HG03103 (cell line): ENCODE measurements around the gene UCP1.

ENCODE experiments used
- ATAC-seq: cut with Tn5 transposase; IDR thresholded peaks from one replicate; pipeline ENCODE4 v1.9.1; 2021; ENCODE audit warnings: low read depth; ENCODE audit not compliant: unreplicated experiment

UCP1 gene

DNA sequence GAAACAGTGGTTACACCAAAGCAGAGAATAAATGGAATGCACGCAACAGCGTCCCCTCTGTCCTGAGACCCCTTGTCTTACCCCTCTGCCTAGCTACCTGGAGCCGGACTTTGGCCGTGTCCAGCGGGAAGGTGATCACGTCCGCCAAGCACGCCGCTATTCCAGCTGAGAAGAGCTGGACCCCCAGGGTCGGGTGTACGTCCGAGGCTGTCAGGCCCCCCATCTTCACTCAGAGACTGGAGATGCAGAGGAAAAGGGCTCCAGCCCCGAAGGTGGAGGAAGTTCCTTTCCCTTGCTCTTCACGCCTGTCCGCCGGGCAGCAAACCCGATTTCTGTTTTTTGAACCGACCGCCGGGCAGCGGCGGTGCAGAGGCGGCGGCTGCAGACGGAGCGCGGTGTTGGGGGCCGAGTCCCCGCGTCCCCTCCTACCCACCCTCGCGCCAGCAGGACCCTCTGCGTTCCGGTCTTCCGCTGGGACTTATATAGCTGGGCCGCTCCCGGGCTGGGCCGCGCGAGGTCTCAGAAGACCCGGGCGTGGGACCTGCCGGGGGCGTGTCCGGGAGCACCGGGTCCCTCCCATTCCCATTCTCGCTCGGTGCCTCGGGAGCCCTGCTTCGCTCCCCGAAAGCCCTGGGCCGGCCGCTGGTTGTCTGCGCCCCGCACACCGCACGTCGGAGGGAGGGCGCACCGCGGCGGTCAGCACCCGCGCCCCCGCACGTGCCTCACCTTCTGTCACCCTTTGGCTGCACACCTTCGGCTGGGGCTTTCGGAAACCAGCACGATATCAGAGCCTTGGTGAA lies at the start of gene UCP1:
TSS of gene UCP1 (minus strand) at position 455 of the 800 bp plus-strand sequence. CDS start at position 223, 232 bp downstream.
- no peak for ATAC-seq

- ATAC-seq = no peak
Observed at GRCh38 chr4:140617499-140618248, 48.9 kb upstream of the UCP1 start.

DNA sequence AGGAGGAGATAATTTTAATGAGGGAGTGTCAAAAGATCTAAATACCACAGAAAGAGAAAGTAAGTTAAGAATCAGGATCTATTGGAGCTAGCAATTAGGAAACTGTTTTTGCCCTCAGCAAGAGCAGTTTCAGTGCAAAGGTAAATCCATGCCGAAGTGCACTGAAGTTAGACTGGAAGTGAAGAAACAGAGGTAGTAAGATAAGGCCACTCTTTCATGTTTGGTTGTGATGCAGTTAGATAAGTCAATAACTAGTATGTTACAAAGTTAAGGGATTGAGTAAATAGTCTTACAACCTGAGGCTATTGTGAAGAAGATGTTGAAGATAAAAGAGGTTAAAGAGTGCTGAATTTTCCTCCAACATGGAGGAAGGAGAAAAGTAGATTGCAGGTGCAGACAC lies 46.7 kb upstream of the UCP1 start:
- ATAC-seq = no peak

DNA sequence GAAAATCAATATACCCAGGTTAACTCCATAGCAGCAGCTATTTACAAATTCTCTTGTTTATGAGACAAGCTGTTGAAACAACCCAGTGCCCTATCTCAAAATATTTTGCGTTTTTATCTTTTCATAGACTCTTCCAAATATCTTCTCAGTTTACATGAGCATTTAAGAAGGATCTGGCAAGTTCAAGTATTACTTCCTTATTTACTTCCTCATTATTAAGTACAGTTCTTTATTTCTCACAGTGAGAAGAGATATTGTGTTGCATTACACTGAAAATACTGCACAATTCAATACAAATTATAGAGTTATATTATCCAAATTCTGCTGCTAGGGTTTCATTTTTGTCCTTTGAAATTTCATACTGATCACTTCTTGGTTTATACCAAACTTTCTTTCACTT lies 43.6 kb upstream of the UCP1 start:
- no peak for ATAC-seq

GRCh38 chr4:140611854-140612253 lies 43.1 kb upstream of the UCP1 start:
- no peak for ATAC-seq

DNA sequence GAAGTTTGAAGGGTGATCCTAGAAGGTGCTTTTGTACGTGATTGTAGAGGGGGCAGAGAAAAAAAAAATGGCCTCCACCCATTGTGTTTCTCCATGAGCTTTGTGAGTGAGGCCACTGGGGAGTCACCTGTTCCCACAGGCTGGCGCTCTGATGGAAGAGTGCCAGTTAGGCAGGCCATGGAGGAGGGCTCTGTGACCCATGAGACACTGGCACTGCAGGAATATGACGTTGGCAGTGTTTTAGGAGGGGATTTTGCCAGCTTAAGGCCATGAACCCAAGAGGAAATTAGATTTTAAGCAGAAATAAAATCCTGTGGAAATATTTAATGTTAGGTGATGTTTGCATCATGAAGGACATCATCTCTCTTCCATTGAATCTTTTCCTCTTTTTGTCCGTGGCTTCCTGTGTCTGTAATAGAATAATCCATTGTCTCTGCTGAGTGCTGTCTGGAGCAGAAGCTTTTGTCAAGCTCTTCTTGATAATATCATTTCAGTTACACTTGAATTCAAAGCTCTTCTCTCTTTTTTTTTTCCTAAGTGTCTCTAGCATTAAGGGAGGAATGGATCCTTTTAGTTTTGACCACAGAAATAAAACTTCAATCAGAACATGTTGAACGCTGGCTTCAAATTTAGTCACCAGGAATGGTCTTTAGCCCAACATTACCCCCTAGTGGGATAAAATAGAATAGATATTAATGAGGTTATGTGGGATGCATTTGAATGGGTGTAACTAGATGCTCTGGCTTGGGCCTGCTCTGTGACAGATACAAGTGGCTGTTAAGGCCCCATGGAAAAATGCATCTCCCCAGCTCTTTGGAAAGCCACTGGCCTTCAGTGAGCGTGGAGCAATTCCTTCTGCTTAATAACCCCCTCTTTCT lies 41.0 kb upstream of the UCP1 start:
- ATAC-seq = peak; percentile 90

GRCh38 chr4:140607852-140608251 lies 39.1 kb upstream of the UCP1 start:
- ATAC-seq = no peak

GRCh38 chr4:140604544-140604943 lies 35.8 kb upstream of the UCP1 start:
- ATAC-seq = no peak

DNA sequence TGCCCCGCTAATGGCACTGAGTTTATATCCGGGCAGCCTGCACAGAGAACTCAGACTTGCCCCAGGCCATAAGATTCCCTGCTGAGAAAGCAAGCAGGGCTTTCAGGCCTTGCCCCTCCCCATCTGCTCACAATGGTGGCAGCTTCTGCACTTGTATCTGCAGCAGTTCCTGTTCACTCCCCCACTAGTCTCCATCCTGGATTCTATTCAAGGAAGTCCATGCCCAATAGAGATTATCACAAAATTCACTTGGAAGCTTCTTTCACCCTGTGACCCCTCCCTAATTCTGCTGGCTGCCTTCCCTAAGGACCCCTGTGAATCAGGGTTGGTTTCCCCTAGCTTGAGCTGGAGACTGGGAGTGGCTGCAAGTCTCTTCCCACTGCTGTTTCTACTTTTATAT lies 34.5 kb upstream of the UCP1 start:
- ATAC-seq = no peak

GRCh38 chr4:140602714-140603113 lies 34.0 kb upstream of the UCP1 start:
- no peak for ATAC-seq

DNA sequence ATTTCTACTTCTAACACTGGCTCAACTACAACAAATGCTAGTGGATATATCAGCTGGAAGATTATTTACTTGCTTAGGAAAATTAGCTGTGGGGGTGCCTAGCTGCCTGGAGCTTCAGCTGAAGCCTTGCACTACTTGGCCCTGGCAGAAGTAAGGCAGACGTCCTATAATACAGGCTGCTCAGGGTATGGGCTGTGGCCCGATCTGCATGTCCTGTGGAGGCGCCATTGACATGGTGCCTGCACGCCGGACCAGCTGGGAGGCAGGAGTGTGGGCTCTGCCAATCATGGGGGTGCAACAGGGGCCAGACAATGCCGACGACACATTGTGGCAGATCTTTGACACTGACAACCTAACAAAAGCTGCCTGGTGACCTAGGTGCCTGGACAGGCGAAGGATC lies 31.6 kb upstream of the UCP1 start:
- no peak for ATAC-seq

- peak; percentile 77 for ATAC-seq
Observed at GRCh38 chr4:140595065-140595464, 26.3 kb upstream of the UCP1 start.

DNA sequence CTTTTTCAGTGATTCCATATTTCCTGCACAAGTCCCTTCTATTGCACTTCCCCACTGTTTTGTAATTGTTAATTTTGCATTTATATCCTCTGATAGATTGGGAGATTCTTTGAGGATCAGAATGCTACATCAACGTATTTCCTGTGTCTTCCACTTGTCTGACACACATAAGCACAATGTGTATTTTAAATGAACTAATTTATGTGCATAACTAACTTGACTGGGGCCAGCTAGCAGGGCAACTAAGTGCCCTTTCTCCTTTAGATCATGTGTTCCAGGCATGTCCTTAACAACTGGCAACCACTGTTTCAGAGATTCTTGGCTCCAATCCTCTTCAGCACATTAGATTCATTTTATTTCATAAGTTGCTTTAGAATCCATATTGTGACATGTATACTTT lies 15.7 kb upstream of the UCP1 start:
- no peak for ATAC-seq

GRCh38 chr4:140581078-140581477 lies 12.3 kb upstream of the UCP1 start:
- ATAC-seq = no peak

DNA sequence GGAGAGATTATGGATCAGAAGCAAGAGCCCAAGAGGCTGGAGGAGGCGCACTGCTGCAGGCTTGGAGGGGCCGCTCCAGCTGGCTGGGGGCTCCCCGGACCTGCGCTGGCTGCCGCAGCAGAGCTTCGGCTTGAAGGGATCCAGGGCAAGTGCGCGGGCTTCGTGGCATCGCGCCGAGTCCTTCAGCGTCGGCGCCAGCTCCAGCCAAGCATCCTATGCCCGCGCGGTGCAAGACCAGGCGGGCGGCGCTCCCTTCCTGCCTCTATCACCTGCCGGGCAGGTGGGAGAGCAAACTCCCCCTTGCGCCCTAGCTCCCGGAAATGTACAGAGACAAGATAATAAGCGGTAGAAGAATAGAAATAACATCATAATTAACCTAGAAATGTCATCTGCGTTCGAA lies 10.5 kb upstream of the UCP1 start:
- ATAC-seq = no peak

GRCh38 chr4:140575489-140575888 lies 6.7 kb upstream of the UCP1 start:
- ATAC-seq = no peak

DNA sequence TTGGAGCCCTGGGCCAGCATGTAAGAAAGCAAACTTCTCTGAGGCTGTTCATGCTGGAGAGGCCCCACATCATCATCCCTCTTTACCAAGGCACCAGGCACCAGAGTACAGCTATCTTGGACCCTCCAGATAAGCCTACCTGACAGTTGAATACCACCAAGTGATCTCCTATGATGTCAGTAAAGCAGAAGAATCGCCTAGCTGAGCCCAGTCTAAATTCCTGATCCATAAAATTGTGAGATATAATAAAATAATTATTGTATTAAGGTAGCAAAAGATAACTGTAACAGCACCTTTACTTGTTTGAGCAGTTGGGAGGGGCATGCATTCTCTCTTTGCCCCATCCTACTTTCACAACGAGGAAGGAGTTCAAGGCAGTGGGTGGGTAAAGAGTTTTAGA lies 2.9 kb upstream of the UCP1 start:
- no peak for ATAC-seq

DNA sequence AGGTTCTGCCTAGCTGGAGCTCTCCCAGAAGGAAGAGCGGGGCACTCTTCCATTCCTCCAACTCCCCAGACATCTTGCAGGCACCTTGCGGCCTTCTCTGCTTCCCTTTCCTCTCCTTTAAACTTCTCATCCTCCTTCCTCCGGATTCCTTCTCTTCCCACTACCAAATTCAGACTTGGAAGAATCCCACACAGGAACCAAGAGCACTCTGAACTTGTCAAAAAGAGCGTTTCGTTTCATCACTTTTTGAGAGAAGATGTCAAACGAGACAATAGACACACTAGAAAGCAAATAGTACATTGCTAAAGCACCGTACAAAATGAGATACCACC lies 512 bp upstream of the UCP1 start:
- no peak for ATAC-seq

DNA sequence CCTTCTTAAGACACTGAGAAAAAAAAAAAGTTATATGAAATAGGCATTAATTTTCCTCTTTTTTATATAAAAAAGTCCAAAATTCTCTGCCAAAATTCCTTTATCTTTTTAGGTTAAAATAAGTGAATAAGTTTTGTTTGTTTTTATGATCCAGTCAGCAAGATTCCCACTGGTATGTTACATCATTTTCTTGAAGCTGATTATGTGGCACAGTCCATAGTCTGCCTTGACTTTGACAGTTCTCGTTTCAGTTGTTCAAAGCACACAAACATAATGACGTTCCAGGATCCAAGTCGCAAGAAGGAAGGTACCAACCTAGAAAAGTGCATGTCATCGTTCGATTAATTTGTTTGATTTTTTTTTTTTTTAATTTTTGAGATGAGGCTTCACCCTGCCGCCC lies 9.1 kb downstream of the UCP1 start:
- no peak for ATAC-seq

DNA sequence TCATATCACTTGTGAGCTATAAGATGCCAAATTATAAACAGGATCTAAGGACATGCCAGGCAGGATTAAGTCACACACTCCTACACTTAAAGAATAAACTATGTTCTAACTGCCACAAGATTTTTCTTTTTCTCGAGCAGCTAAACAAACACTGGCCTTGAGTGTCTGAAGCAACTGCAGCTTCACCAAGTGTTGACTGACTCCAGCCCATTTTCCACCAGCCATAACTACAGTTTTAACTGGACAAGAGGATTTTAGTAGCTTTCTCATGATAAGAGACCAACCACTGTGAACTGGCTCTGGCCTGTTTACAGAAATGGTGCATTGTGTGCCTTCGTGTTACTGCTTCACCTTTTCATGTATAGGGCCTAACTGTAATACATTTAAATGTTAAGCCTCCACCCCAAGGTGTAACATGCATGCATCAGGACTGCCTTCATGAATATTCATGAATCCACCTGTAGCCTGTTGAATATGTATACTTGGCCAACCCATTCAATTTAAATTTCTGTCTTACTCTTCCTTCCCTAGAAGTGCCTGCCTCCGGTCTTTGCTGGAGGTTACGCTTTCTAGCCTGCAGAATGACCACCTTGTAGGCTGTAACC lies 10.8 kb downstream of the UCP1 start:
- ATAC-seq = no peak
